Activated effector memory CD4-positive, alpha-beta T cell treated with anti-CD3 and anti-CD28 coated beads, Interleukin-2, amount 50 U/mL, for 16 hours (primary cell): ENCODE data around the gene F7.

ENCODE experiments used
- DNase-seq: peaks from one replicate; pipeline ENCODE4 v3.0.0-alpha.2; 2020

The F7 gene

GRCh38 chr13:113119822-113120189 is 14.2 kb downstream of the F7 start:
- no peak for DNase-seq

GRCh38 chr13:113120300-113121182 is 14.9 kb downstream of the F7 start:
- DNase-seq: peak; percentile 59

- DNase-seq: peak; percentile 50
Observed at GRCh38 chr13:113121183-113121927, 15.8 kb downstream of the F7 start.

- DNase-seq: no peak
Observed at GRCh38 chr13:113121928-113122471, 16.4 kb downstream of the F7 start.

GRCh38 chr13:113122550-113123225 is 17.1 kb downstream of the F7 start, which contains the start of gene F10:
TSS of gene F10 (plus strand) at chr13:113122799. CDS start at chr13:113122856, 57 bp downstream.
- peak; percentile 54 for DNase-seq

- DNase-seq: peak; percentile 61
Observed at GRCh38 chr13:113123226-113124201, 17.9 kb downstream of the F7 start.

- peak; percentile 31 for DNase-seq
Observed at GRCh38 chr13:113124211-113124970, 18.8 kb downstream of the F7 start.

- DNase-seq: peak; percentile 34
Observed at GRCh38 chr13:113125506-113126264, 20.1 kb downstream of the F7 start.

- DNase-seq: no peak
Observed at GRCh38 chr13:113126265-113127150, 20.9 kb downstream of the F7 start.

- no peak for DNase-seq
Observed at GRCh38 chr13:113129480-113129879, 23.9 kb downstream of the F7 start.

- peak; percentile 71 for DNase-seq
Observed at GRCh38 chr13:113129921-113130750, 24.5 kb downstream of the F7 start.

- DNase-seq: no peak
Observed at GRCh38 chr13:113135281-113135760, 29.7 kb downstream of the F7 start.

- DNase-seq: no peak
Observed at GRCh38 chr13:113137691-113138298, 32.2 kb downstream of the F7 start.

- DNase-seq: no peak
Observed at GRCh38 chr13:113138792-113139551, 33.4 kb downstream of the F7 start.

- no peak for DNase-seq
Observed at GRCh38 chr13:113139577-113139976, 34.0 kb downstream of the F7 start.

- peak; percentile 47 for DNase-seq
Observed at GRCh38 chr13:113140677-113141600, 35.3 kb downstream of the F7 start.
